ENCODE results near the gene COL4A6.

GRCh38 chrX:108162265-108162664 is 276.0 kb downstream of the COL4A6 start:
- TF ChIP-seq CTCF (IDR thresholded peaks at IDR 0.05) (no peak), POLR2A (IDR thresholded peaks at IDR 0.05) (no peak), POLR2AphosphoS5 (IDR thresholded peaks at IDR 0.05) (no peak)
